GM18511 (cell line): ENCODE data around the gene HSPG2.

Experiments used
- ATAC-seq: cut with Tn5 transposase; IDR thresholded peaks from one replicate; pipeline ENCODE4 v1.9.1; 2021; ENCODE audit warnings: mild to moderate bottlenecking, moderate library complexity; ENCODE audit not compliant: unreplicated experiment

HSPG2 gene

GRCh38 chr1:21867451-21867996, 69.6 kb downstream of the HSPG2 start:
- no peak for ATAC-seq

DNA sequence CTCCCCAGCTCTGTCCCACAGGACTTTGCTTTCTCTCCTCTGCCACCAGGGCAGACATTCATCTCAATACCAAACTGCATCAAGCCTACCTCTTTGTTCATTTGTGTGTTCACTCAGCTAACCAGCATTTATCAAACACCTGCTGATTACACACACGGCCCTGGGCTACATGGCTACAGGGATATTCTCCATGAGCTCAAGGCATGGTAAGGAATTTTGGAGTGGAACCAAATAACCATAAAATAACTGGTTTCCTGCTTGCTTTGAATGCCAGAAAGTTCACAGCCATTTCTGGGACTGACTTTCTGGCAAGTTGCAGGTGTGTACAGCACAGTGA, 70.4 kb downstream of the HSPG2 start:
- ATAC-seq, result peak; percentile 7

- peak; percentile 86 for ATAC-seq
These were observed 71.0 kb downstream of the HSPG2 start for GRCh38 chr1:21865943-21866706.

DNA sequence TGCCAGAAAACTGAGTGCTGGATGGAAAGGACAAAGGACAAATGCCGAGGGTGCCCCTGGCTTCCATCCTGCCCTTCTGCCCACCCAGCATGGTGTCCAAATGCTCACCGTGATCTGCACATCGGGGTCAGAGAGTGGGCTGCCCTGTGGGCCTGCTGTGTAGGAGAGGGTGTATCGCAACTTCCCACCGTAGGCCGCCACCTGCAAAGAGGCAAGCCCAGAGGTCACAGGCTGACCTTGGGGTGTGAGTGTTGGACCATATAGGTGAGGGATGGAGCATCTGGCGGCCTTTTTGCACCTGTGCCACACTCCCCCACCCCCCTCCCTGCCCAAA, 71.5 kb downstream of the HSPG2 start:
- ATAC-seq, result no peak

DNA sequence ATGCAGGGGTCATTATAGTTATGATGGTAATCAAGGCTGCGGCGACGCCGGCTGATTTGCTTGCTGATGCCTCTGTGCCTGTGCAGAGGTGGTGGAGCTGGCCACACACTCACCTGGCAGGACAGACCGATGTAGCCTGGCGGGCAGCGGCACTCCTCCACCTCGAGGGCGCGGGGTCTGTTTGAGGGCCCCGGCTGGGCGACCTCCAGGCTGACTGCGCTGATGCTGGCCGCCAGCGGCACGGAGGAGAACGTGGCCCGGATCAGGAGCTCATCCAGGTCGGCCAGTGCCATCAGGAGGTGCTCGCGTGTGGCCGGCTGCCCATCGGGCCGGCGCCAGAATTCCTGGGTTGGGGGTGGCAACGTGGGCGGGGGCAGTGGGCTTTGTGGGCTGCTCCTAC, 72.4 kb downstream of the HSPG2 start:
- no peak for ATAC-seq

- no peak for ATAC-seq
These were observed 73.1 kb downstream of the HSPG2 start for GRCh38 chr1:21863981-21864380.

- no peak for ATAC-seq
These were observed 75.3 kb downstream of the HSPG2 start for GRCh38 chr1:21861602-21862429.

DNA sequence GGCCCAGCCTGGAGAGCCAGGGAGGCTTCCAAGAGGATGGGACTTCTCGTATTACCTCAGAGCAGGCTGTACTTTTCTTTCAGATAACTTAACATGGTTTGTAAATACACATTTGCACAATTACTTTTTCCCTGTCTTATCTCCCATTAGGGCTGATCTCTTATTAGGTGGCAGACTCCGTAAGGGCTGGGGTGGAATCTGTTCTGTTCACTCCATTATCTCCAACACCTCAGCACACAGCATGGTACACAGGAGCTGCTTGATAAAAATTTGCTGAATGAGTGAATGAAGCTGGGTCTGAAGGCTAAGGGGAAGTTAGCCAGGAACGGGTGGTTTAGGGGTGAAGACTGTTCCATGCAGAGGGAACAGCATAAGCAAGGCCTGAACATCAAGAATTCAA, 76.1 kb downstream of the HSPG2 start:
- ATAC-seq, result no peak

DNA sequence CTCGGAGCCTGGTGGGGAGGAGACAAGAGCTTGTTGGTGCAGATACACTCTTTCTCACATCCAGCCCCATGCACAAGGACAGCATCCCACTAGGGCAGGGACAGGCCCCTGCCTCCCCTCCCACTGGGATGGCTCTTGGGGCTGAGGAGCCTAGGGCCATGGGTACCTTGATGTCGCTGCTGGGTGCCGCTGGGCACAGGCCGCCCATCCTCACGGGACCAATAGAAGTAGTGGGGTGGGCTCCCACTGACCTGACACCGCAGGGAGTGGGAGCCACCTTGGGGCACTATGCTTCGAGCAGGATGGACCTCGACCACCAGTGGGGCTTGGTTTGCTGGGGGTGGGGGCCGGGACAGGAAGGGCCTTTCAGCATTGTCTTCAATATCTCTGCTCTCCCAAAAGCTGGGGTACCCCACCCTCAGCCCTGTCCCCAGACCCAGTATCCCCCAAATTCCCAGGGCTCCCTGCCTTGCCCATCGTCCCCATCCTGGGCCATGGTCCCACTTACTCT, 77.4 kb downstream of the HSPG2 start:
- ATAC-seq, result no peak

GRCh38 chr1:21857840-21858670, 79.1 kb downstream of the HSPG2 start:
- no peak for ATAC-seq

GRCh38 chr1:21857142-21857839, 79.8 kb downstream of the HSPG2 start:
- no peak for ATAC-seq

- no peak for ATAC-seq
These were observed 81.6 kb downstream of the HSPG2 start for GRCh38 chr1:21855257-21856096.

- no peak for ATAC-seq
These were observed 82.4 kb downstream of the HSPG2 start for GRCh38 chr1:21854751-21855131.

GRCh38 chr1:21854090-21854750, 82.9 kb downstream of the HSPG2 start:
- ATAC-seq, result no peak

DNA sequence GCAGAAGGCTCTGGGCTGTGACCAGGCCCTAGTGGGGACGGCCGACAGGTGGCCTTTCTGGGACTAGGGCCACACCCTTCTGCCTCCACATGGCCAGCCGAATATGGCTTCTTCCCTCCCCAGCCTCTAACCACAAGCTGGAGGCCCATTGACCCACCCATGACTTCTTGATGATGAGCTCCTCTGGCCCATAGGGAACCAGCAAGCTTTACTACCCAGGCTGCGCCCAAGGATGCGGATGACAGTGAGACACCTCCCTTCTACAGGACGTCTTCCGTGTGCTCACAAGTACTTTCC, 84.0 kb downstream of the HSPG2 start:
- ATAC-seq, result no peak

GRCh38 chr1:21852282-21853130, 84.6 kb downstream of the HSPG2 start:
- peak; percentile 76 for ATAC-seq

- ATAC-seq, result no peak
These were observed 85.5 kb downstream of the HSPG2 start for GRCh38 chr1:21851430-21852250.
